CD4-positive, alpha-beta memory T cell (primary cell): ENCODE data around the gene SLC25A4. TPM values are rescaled to one million over a fixed set of nuclear protein-coding genes. Genes with fewer than 3 reads are reported as not detected.

Experiments used
- CTCF ChIA-PET: fragments of 350-600 bp; sonication (Branson Sonifier 250); formaldehyde crosslinking; loops from one replicate; lab custom pipeline; 2021; ENCODE audit warnings: inconsistent platforms; ENCODE audit not compliant: partially characterized antibody; lab: Charles Lee
- POLR2A ChIA-PET: fragments of 350-600 bp; sonication (Branson Sonifier 250); formaldehyde crosslinking; loops from one replicate; lab custom pipeline; 2021; ENCODE audit not compliant: partially characterized antibody; lab: Charles Lee
- DNase-seq, 5 donors: peaks; one replicate each; pipeline versions ENCODE4 v3.0.0 to v3.0.0-alpha.2; 2020 to 2022; ENCODE audit warnings: mixed read lengths in 1 of 5
- H3K27ac ChIP-seq: one replicate; pipeline ENCODE4 v1.7.0; 2013; ENCODE audit warnings: low read depth, low read length
- H3K27me3 ChIP-seq: 2 replicates; pipeline ENCODE4 v1.7.0; 2013; ENCODE audit warnings: mild to moderate bottlenecking, low read length, moderate library complexity; ENCODE audit not compliant: insufficient read depth
- H3K36me3 ChIP-seq: 2 replicates; pipeline ENCODE4 v1.7.0; 2013; ENCODE audit warnings: mild to moderate bottlenecking, low read length, moderate library complexity; ENCODE audit not compliant: insufficient read depth
- H3K4me1 ChIP-seq: 2 replicates; pipeline ENCODE4 v1.7.0; 2013; ENCODE audit warnings: mild to moderate bottlenecking, low read length, moderate library complexity; ENCODE audit not compliant: insufficient read depth
- H3K4me3 ChIP-seq, 2 donors: one replicate each; pipeline ENCODE4 v1.7.0; 2013; ENCODE audit warnings: low read length in 2 of 2, mild to moderate bottlenecking in 1 of 2
- H3K9me3 ChIP-seq, 2 donors: one replicate each; pipeline ENCODE4 v1.7.0; 2013; ENCODE audit warnings: low read length in 2 of 2, control low read depth in 1 of 2; ENCODE audit not compliant: control insufficient read depth in 1 of 2
- H3K27ac Mint-ChIP-seq, 7 donors: one replicate each; pipeline ENCODE4 v1.8.0; 2020 to 2021; ENCODE audit warnings: mixed read lengths in 7 of 7, mild to moderate bottlenecking in 6 of 7, inconsistent platforms in 3 of 7, moderate library complexity in 3 of 7
- H3K27me3 Mint-ChIP-seq, 2 donors: one replicate each; pipeline ENCODE4 v1.8.0; 2020 to 2021; ENCODE audit warnings: mixed read lengths in 2 of 2
- H3K36me3 Mint-ChIP-seq, 2 donors: one replicate each; pipeline ENCODE4 v1.8.0; 2020 to 2021; ENCODE audit warnings: mixed read lengths in 2 of 2, inconsistent platforms in 1 of 2, mild to moderate bottlenecking in 1 of 2
- H3K4me1 Mint-ChIP-seq, 4 donors: one replicate each; pipeline ENCODE4 v1.8.0; 2020 to 2021; ENCODE audit warnings: mixed read lengths in 4 of 4, mild to moderate bottlenecking in 1 of 4
- H3K4me3 Mint-ChIP-seq, 8 donors: one replicate each; pipeline ENCODE4 v1.8.0; 2020 to 2021; ENCODE audit warnings: mixed read lengths in 8 of 8, mild to moderate bottlenecking in 7 of 8, moderate library complexity in 6 of 8, inconsistent platforms in 3 of 8
- H3K9me3 Mint-ChIP-seq, 8 donors: one replicate each; pipeline ENCODE4 v1.8.0; 2020 to 2021; ENCODE audit warnings: mixed read lengths in 8 of 8, mild to moderate bottlenecking in 5 of 8, inconsistent platforms in 3 of 8, moderate library complexity in 1 of 8
- intact Hi-C: fragments of 100-400 bp; cut with micrococcal nuclease; formaldehyde crosslinking; loops from one replicate; pipeline ENCODE4 v1.15.1; 2023
- polyA plus RNA-seq, 2 donors: library from polyadenylated mRNA; unstranded; fragments of 300-500 nt; fragmentation: Illumina TruSeq; gene quantifications; one replicate each; pipeline ENCODE4 v1.2.3, GENCODE V29; 2021
- total RNA-seq, 2 experiments: library from RNA; stranded (reverse); gene quantifications; one replicate each; pipeline ENCODE4 v1.2.3, GENCODE V29; 2021

SLC25A4 gene
- total and polyA plus RNA-seq, 4 experiments from 2014 or later, result 6.4 to 9.0 (median 7.5) TPM

- DNase-seq, result no peak
- H3K36me3 Mint-ChIP-seq, result peaks cover 0 to 2% of the 10 kb centered on the region in 2 donors
- POLR2A ChIA-PET, result interaction anchor here (0.9 to 2.8 kb wide), 15 partner anchors 8 to 1049 kb away, joined by 3 to 14 read pairs (median 5); partner anchors contain the start of genes ANKRD37, CENPU, CYP4V2 and LRP2BP
- intact Hi-C loops, result loop anchor here (2.0 to 5.0 kb wide), 2 partner anchors 40 to 255 kb away; partner anchors contain the start of genes ANKRD37 and LRP2BP
- peaks cover 8 to 24% (median 16%) of the 10 kb centered on the region in 4 donors for H3K4me1 Mint-ChIP-seq
- Histone ChIP-seq H3K4me1 (peaks cover 15% of the 10 kb centered on the region), H3K36me3 (no peaks in the 10 kb centered on the region), H3K4me3 (peak overlapping the region; percentile 40 to 57), H3K9me3 (no peaks in the 10 kb centered on the region), H3K27me3 (peaks cover 6% of the 10 kb centered on the region), H3K27ac (peak overlapping the region; percentile 26)
- CTCF ChIA-PET, result interaction anchor here (0.6 to 7.3 kb wide), 12 partner anchors 8 to 111 kb away, joined by 3 to 45 read pairs (median 4); no protein-coding TSS in a partner anchor
- H3K4me3 Mint-ChIP-seq, result peak overlapping the region; percentile 87 to 98 (median 90)
- peak overlapping the region in 6 of 7 donors; percentile 47 to 89 (median 83) for H3K27ac Mint-ChIP-seq
- peaks cover 8 to 13% of the 10 kb centered on the region in 2 donors for H3K27me3 Mint-ChIP-seq
- peaks cover 0 to 2% (median 0%) of the 10 kb centered on the region in 8 donors for H3K9me3 Mint-ChIP-seq
Observed at GRCh38 chr4:185142564-185142911, 528 bp upstream of the SLC25A4 start.

- no peaks in the 10 kb centered on the region for H3K36me3 ChIP-seq
- peaks cover 6% of the 10 kb centered on the region for H3K27me3 ChIP-seq
- H3K9me3 Mint-ChIP-seq, result no peaks in the 10 kb centered on the region
- peaks cover 15% of the 10 kb centered on the region for H3K4me1 ChIP-seq
- H3K27me3 Mint-ChIP-seq, result peaks cover 5 to 10% of the 10 kb centered on the region in 2 donors
- H3K9me3 ChIP-seq, result no peaks in the 10 kb centered on the region
- ChIA-PET POLR2A (interaction anchor here (0.7 to 2.8 kb wide), 13 partner anchors 9 to 1047 kb away, joined by 3 to 14 read pairs (median 5); partner anchors contain the start of genes ANKRD37, CENPU, CYP4V2 and LRP2BP), CTCF (interaction anchor here (0.9 to 7.3 kb wide), 10 partner anchors 8 to 110 kb away, joined by 3 to 45 read pairs (median 4); no protein-coding TSS in a partner anchor)
- intact Hi-C loops, result loop anchor here (2.0 to 5.0 kb wide), 2 partner anchors 39 to 254 kb away; partner anchors contain the start of genes ANKRD37 and LRP2BP
- peaks cover 2 to 4% of the 10 kb centered on the region in 2 donors for H3K36me3 Mint-ChIP-seq
- H3K4me3 Mint-ChIP-seq, result peak overlapping the region; percentile 73 to 88 (median 86)
- H3K27ac ChIP-seq, result no peak overlapping the region
- peak overlapping the region in 3 of 7 donors; percentile 23 to 74 (median 58) for H3K27ac Mint-ChIP-seq
- H3K4me1 Mint-ChIP-seq, result peaks cover 10 to 24% (median 16%) of the 10 kb centered on the region in 4 donors
- peak overlapping the region; percentile 40 to 52 for H3K4me3 ChIP-seq
- DNase-seq, result peak in 4 of 5 donors; percentile 7 to 54 (median 26)
Observed at GRCh38 chr4:185143601-185143969, 519 bp downstream of the SLC25A4 start.

GRCh38 chr4:185144601-185145240 is 1.7 kb downstream of the SLC25A4 start:
- H3K4me3 ChIP-seq, result no peak overlapping the region
- peaks cover 1 to 4% of the 10 kb centered on the region in 2 donors for H3K27me3 Mint-ChIP-seq
- H3K4me3 Mint-ChIP-seq, result peak overlapping the region in 7 of 8 donors; percentile 8 to 85 (median 44)
- no peaks in the 10 kb centered on the region for H3K9me3 Mint-ChIP-seq
- ChIA-PET CTCF (interaction anchor here (1.8 to 7.3 kb wide), 3 partner anchors 10 to 39 kb away, joined by 6 to 45 read pairs (median 12); no protein-coding TSS in a partner anchor), POLR2A (interaction anchor here (2.8 kb wide), 1 partner anchor 251 kb away, joined by 14 read pairs; the partner anchor contains the start of genes ANKRD37 and LRP2BP)
- DNase-seq, result no peak
- peaks cover 10 to 24% (median 16%) of the 10 kb centered on the region in 4 donors for H3K4me1 Mint-ChIP-seq
- peaks cover 6% of the 10 kb centered on the region for H3K27me3 ChIP-seq
- H3K36me3 Mint-ChIP-seq, result peaks cover 4 to 10% of the 10 kb centered on the region in 2 donors
- no peaks in the 10 kb centered on the region for H3K36me3 ChIP-seq
- peak overlapping the region in 1 of 7 donors; percentile 17 for H3K27ac Mint-ChIP-seq
- intact Hi-C loops, result loop anchor here (5.0 kb wide), 1 partner anchor 253 kb away; the partner anchor contains the start of genes ANKRD37 and LRP2BP
- no peak overlapping the region for H3K27ac ChIP-seq
- H3K4me1 ChIP-seq, result peaks cover 15% of the 10 kb centered on the region
- H3K9me3 ChIP-seq, result no peaks in the 10 kb centered on the region

GRCh38 chr4:185145572-185145971 is 2.5 kb downstream of the SLC25A4 start:
- no peaks in the 10 kb centered on the region for H3K9me3 Mint-ChIP-seq
- peak overlapping the region in 2 of 8 donors; percentile 13 to 61 for H3K4me3 Mint-ChIP-seq
- POLR2A ChIA-PET, result no interaction called here
- no peak overlapping the region for H3K27ac Mint-ChIP-seq
- H3K27me3 Mint-ChIP-seq, result peaks cover 0 to 2% of the 10 kb centered on the region in 2 donors
- no peak for DNase-seq
- peaks cover 4 to 10% of the 10 kb centered on the region in 2 donors for H3K36me3 Mint-ChIP-seq
- peaks cover 15% of the 10 kb centered on the region for H3K4me1 ChIP-seq
- H3K9me3 ChIP-seq, result no peaks in the 10 kb centered on the region
- H3K27me3 ChIP-seq, result peaks cover 6% of the 10 kb centered on the region
- no peak overlapping the region for H3K27ac ChIP-seq
- no peak overlapping the region for H3K4me3 ChIP-seq
- intact Hi-C loops, result no loop called here
- H3K36me3 ChIP-seq, result no peaks in the 10 kb centered on the region
- H3K4me1 Mint-ChIP-seq, result peaks cover 10 to 24% (median 16%) of the 10 kb centered on the region in 4 donors
- CTCF ChIA-PET, result interaction anchor here (1.4 to 7.3 kb wide), 3 partner anchors 11 to 38 kb away, joined by 3 to 45 read pairs (median 6); no protein-coding TSS in a partner anchor

GRCh38 chr4:185149392-185149791 is 6.3 kb downstream of the SLC25A4 start:
- H3K4me3 Mint-ChIP-seq, result no peak overlapping the region
- no peaks in the 10 kb centered on the region for H3K4me1 ChIP-seq
- H3K36me3 Mint-ChIP-seq, result peaks cover 25 to 32% of the 10 kb centered on the region in 2 donors
- DNase-seq, result no peak
- intact Hi-C loops, result no loop called here
- no peaks in the 10 kb centered on the region for H3K27me3 Mint-ChIP-seq
- no peaks in the 10 kb centered on the region for H3K27me3 ChIP-seq
- CTCF ChIA-PET, result no interaction called here
- H3K27ac ChIP-seq, result no peak overlapping the region
- H3K27ac Mint-ChIP-seq, result peak overlapping the region in 1 of 7 donors; percentile 48
- H3K4me1 Mint-ChIP-seq, result peaks cover 0 to 7% (median 4%) of the 10 kb centered on the region in 4 donors
- H3K36me3 ChIP-seq, result peaks cover 5% of the 10 kb centered on the region
- H3K9me3 Mint-ChIP-seq, result no peaks in the 10 kb centered on the region
- no peaks in the 10 kb centered on the region for H3K9me3 ChIP-seq
- POLR2A ChIA-PET, result no interaction called here
- no peak overlapping the region for H3K4me3 ChIP-seq

- H3K9me3 Mint-ChIP-seq, result no peaks in the 10 kb centered on the region
- ChIA-PET CTCF (interaction anchor here (1.1 to 1.9 kb wide), 2 partner anchors 8 to 17 kb away, joined by 4 to 7 read pairs; partner anchors contain the start of gene SLC25A4), POLR2A (no interaction called here)
- no peak overlapping the region for H3K27ac Mint-ChIP-seq
- H3K4me3 Mint-ChIP-seq, result no peak overlapping the region
- Histone ChIP-seq H3K27me3 (no peaks in the 10 kb centered on the region), H3K4me1 (no peaks in the 10 kb centered on the region), H3K9me3 (no peaks in the 10 kb centered on the region), H3K4me3 (no peak overlapping the region), H3K36me3 (peaks cover 5% of the 10 kb centered on the region), H3K27ac (no peak overlapping the region)
- peaks cover 0 to 2% (median 0%) of the 10 kb centered on the region in 4 donors for H3K4me1 Mint-ChIP-seq
- intact Hi-C loops, result no loop called here
- DNase-seq, result no peak
- peaks cover 30 to 37% of the 10 kb centered on the region in 2 donors for H3K36me3 Mint-ChIP-seq
- no peaks in the 10 kb centered on the region for H3K27me3 Mint-ChIP-seq
Observed at GRCh38 chr4:185151296-185151695, 8.2 kb downstream of the SLC25A4 start.
